Nephron (organoid): Measurements from ENCODE around the gene GALNT9.

Experiments
- H3K27ac Mint-ChIP-seq, 3 experiments: 2 replicates each; pipeline ENCODE4 v1.8.0; 2020; ENCODE audit warnings: mixed read lengths in 3 of 3, mild to moderate bottlenecking in 2 of 3, moderate library complexity in 1 of 3
- H3K27me3 Mint-ChIP-seq: 2 replicates; pipeline ENCODE4 v1.8.0; 2021; ENCODE audit warnings: low read depth, mild to moderate bottlenecking, moderate library complexity, mixed read lengths
- H3K36me3 Mint-ChIP-seq: 2 replicates; pipeline ENCODE4 v1.8.0; 2020; ENCODE audit warnings: low read depth, mixed read lengths
- H3K4me1 Mint-ChIP-seq: 2 replicates; pipeline ENCODE4 v1.8.0; 2020; ENCODE audit warnings: mixed read lengths
- H3K4me3 Mint-ChIP-seq, 3 experiments: 2 replicates each; pipeline ENCODE4 v1.8.0; 2020; ENCODE audit warnings: mild to moderate bottlenecking in 3 of 3, mixed read lengths in 3 of 3, moderate library complexity in 2 of 3
- H3K9me3 Mint-ChIP-seq: 2 replicates; pipeline ENCODE4 v1.8.0; 2020; ENCODE audit warnings: mixed read lengths
- TF ChIP-seq, protein P1 (sequence below), 3 experiments: fragments of 200-600 bp; sonication (generic); IDR thresholded peaks; one replicate each; pipeline ENCODE4 v1.5.0; 2021; ENCODE audit warnings: antibody characterized with exemption in 3 of 3; ENCODE audit not compliant: unreplicated experiment in 3 of 3

GALNT9 gene

DNA sequence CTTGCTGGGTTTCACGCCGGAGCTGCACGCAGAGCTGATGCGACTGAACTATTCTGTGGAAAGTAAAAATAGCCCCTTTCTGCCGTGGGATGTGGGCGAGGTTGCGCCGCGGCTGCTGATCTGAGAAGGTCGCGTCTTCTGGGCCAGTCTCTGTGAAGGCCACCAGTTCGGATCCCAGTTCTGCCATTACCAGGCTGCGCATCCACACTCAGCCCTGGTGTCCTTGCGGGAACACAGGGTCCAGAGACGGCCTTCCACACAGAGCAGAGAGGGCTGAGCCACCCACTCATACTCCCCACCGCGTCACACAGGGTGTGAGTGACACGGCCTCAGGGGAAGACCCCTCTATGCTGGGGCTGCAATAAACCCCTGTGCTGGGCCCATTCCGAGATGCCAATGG is 13.9 kb downstream of the GALNT9 start:
- TF ChIP-seq, protein P1, sequence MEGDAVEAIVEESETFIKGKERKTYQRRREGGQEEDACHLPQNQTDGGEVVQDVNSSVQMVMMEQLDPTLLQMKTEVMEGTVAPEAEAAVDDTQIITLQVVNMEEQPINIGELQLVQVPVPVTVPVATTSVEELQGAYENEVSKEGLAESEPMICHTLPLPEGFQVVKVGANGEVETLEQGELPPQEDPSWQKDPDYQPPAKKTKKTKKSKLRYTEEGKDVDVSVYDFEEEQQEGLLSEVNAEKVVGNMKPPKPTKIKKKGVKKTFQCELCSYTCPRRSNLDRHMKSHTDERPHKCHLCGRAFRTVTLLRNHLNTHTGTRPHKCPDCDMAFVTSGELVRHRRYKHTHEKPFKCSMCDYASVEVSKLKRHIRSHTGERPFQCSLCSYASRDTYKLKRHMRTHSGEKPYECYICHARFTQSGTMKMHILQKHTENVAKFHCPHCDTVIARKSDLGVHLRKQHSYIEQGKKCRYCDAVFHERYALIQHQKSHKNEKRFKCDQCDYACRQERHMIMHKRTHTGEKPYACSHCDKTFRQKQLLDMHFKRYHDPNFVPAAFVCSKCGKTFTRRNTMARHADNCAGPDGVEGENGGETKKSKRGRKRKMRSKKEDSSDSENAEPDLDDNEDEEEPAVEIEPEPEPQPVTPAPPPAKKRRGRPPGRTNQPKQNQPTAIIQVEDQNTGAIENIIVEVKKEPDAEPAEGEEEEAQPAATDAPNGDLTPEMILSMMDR (IDR thresholded peaks at IDR 0.05; ENCODE audit: unreplicated experiment in 3 of 3), result no peak
- Mint-ChIP-seq H3K27me3 (peaks cover 39% of the 10 kb centered on the region), H3K9me3 (peaks cover 19% of the 10 kb centered on the region), H3K27ac (no peak overlapping the region), H3K4me1 (peaks cover 7% of the 10 kb centered on the region), H3K4me3 (no peak overlapping the region), H3K36me3 (peaks cover 8% of the 10 kb centered on the region)

DNA sequence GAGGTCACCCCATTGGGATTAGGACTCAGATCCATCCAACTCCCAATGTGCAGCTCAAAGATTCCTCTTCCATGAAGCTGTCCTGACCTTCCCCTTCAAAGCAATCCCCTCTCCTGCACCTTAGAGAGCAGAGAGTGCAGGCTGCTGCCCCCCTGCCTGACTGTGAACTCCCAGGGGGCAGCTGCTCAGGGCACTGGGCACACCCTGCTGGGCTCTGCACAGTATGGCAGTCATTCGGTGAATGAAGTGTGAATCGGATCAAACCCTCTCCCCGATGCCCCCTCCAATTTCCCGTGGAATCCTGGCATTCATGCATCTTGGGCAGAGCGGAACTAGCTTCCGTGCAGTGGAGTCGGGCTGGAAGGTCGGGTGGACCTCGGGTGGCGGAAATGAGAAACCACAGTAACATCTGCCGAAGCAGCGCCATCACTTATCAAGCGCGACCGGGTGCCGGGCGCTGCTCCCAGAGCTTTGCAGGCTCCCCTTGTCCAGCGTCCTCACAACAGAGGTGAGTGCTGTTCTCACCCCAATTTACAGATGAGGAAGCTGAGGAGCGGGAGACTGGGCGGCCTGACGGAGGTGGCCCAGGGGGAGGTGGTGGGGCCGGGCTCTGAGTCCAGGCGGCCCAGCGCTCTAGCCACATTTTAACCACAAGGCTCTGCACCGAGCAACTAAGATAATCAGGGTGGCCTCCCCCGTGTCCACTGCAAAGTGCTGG is 14.7 kb downstream of the GALNT9 start:
- H3K4me1 Mint-ChIP-seq, result peaks cover 9% of the 10 kb centered on the region
- H3K4me3 Mint-ChIP-seq, result no peak overlapping the region
- H3K27me3 Mint-ChIP-seq, result peaks cover 40% of the 10 kb centered on the region
- H3K9me3 Mint-ChIP-seq, result peaks cover 20% of the 10 kb centered on the region
- no peak overlapping the region for H3K27ac Mint-ChIP-seq
- H3K36me3 Mint-ChIP-seq, result peaks cover 8% of the 10 kb centered on the region
- TF ChIP-seq, protein P1 (IDR thresholded peaks at IDR 0.05; ENCODE audit: unreplicated experiment in 3 of 3), result no peak

DNA sequence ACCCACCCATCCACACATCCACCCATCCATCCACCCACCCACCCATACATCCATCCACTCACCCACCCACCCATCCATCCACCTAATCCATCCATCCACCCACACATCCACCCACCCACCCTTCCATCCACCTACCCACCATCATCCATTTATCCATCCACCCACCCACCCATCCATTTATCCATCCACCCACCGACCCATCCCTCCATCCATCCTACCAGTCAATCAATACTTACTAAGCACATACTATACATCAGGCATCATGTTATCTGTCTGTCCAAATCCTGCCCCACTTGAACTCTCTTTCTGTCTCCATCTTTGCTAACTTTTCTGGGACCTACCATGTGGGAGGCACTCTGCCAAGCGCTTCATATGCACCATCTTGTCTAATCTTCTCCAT is 15.4 kb downstream of the GALNT9 start:
- Mint-ChIP-seq H3K27ac (no peak overlapping the region), H3K4me1 (peaks cover 13% of the 10 kb centered on the region), H3K9me3 (peaks cover 24% of the 10 kb centered on the region), H3K27me3 (peaks cover 39% of the 10 kb centered on the region), H3K36me3 (peaks cover 8% of the 10 kb centered on the region), H3K4me3 (no peak overlapping the region)
- TF ChIP-seq, protein P1 (IDR thresholded peaks at IDR 0.05; ENCODE audit: unreplicated experiment in 3 of 3), result no peak

DNA sequence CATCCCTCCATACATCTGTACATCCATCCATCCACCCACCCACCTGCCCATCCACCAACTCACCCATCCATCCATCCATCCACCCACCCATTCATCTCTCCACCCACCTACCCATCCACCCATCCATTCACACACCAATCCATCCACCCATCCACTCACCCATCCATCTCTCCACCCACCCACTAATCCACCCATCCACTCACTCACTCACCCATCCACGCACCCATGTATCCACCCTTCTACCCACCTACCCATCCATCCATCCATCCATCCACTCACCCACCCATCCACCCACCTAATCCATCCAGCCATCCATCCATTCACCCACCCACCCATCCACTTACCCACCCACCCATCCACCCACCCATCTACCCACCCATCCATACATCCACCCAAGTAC is 16.2 kb downstream of the GALNT9 start:
- H3K36me3 Mint-ChIP-seq, result peaks cover 8% of the 10 kb centered on the region
- H3K9me3 Mint-ChIP-seq, result peaks cover 24% of the 10 kb centered on the region

DNA sequence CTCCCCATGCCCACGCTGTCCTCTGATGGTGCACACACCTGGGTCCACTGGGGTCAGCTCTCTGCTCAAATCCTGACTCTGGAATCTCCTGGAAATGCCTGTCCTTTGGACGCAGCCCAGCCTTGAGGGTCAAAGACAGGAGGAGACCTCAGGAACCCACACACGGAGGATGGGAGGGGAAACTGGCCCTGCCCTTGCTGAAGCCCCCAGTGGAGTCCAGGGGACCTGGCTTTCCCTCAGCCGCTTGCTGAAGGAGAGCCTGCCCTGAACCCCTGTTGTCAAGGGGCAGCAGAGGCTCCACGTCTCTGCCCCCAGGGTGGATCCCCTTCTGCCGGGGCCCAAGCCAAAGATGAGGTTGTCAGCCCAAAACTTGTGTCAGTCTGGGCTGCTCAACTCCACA is 16.9 kb downstream of the GALNT9 start:
- TF ChIP-seq, protein P1 (IDR thresholded peaks at IDR 0.05; ENCODE audit: unreplicated experiment in 3 of 3), result no peak
- Mint-ChIP-seq H3K4me3 (no peak overlapping the region), H3K4me1 (peaks cover 18% of the 10 kb centered on the region), H3K27me3 (peaks cover 45% of the 10 kb centered on the region), H3K9me3 (peaks cover 24% of the 10 kb centered on the region), H3K27ac (no peak overlapping the region), H3K36me3 (peaks cover 8% of the 10 kb centered on the region)

More for the DNA sequence above, 16.2 kb downstream of the GALNT9 start:
- TF ChIP-seq, protein P1 (IDR thresholded peaks at IDR 0.05; ENCODE audit: unreplicated experiment in 3 of 3), result no peak
- H3K27me3 Mint-ChIP-seq, result peaks cover 40% of the 10 kb centered on the region
- no peak overlapping the region for H3K4me3 Mint-ChIP-seq
- H3K27ac Mint-ChIP-seq, result no peak overlapping the region
- peaks cover 13% of the 10 kb centered on the region for H3K4me1 Mint-ChIP-seq
